Measurements from ENCODE around the gene KLF4.
A peak's percentile ranks its signal among the peaks of the same experiment; 100 is the strongest.

DNA sequence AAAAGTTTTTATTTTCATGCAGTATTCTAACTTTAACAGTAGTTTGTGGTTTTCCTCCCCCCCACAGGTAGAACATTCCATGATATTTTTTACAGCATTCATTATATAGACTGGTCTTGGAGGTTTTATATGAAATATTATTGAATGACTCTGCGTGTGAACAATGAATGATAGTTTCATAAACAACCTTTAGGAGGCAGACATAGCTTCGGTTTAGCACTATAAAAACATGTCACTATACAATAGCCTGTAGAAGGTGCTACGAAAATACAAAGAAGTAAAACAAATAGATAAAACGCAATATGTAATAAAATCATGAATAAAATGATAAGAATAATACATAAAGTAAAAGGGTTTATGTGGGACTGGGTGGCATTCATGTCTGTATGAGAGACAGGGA, 8.5 kb downstream of the KLF4 start:
- TF ChIP-seq, protein P1, sequence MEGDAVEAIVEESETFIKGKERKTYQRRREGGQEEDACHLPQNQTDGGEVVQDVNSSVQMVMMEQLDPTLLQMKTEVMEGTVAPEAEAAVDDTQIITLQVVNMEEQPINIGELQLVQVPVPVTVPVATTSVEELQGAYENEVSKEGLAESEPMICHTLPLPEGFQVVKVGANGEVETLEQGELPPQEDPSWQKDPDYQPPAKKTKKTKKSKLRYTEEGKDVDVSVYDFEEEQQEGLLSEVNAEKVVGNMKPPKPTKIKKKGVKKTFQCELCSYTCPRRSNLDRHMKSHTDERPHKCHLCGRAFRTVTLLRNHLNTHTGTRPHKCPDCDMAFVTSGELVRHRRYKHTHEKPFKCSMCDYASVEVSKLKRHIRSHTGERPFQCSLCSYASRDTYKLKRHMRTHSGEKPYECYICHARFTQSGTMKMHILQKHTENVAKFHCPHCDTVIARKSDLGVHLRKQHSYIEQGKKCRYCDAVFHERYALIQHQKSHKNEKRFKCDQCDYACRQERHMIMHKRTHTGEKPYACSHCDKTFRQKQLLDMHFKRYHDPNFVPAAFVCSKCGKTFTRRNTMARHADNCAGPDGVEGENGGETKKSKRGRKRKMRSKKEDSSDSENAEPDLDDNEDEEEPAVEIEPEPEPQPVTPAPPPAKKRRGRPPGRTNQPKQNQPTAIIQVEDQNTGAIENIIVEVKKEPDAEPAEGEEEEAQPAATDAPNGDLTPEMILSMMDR (IDR thresholded peaks at IDR 0.05), result peak in 2 of 7 experiments; percentile 11 to 21
- no peak for TF ChIP-seq POLR2A (IDR thresholded peaks at IDR 0.05)

Data from body of pancreas (tissue), 4 donors.